Measurements from ENCODE around the gene ANKHD1.

ANKHD1 gene

GRCh38 chr5:140550147-140551079 is 148.8 kb downstream of the ANKHD1 start:
- no peaks in the 10 kb centered on the region for H3K27me3 ChIP-seq (ENCODE audit: insufficient read depth, low read length, poor library complexity, severe bottlenecking)
- no peaks in the 10 kb centered on the region for H4K20me1 ChIP-seq (ENCODE audit: insufficient read depth, low read length, poor library complexity, severe bottlenecking)
- no peak overlapping the region for H3K9ac ChIP-seq (ENCODE audit: low read depth, low read length, poor library complexity, severe bottlenecking)
- H3K79me2 ChIP-seq (ENCODE audit: insufficient read depth, low read length), result peaks cover 28% of the 10 kb centered on the region
- no peak for TF ChIP-seq CTCF (conservative IDR thresholded peaks at IDR 0.05; ENCODE audit: low read length)
- TF ChIP-seq EZH2phosphoT487 (IDR thresholded peaks at IDR 0.05; ENCODE audit: borderline replicate concordance), result no peak
- H3K4me3 ChIP-seq (ENCODE audit: low read length, poor library complexity, severe bottlenecking), result no peak overlapping the region
- no peaks in the 10 kb centered on the region for H3K9me2 ChIP-seq (replicated peaks; ENCODE audit: low read depth, low read length)
- H3K36me3 ChIP-seq (ENCODE audit: insufficient read depth, low read length), result peaks cover 31% of the 10 kb centered on the region; the same call in 1 of the 2 replicates
- H3K4me1 ChIP-seq (ENCODE audit: insufficient read depth, low read length, poor library complexity, severe bottlenecking), result peaks cover 18% of the 10 kb centered on the region
- no peak overlapping the region for H3K4me2 ChIP-seq (ENCODE audit: low read depth, low read length, poor library complexity, severe bottlenecking)
- H3K9me3 ChIP-seq (ENCODE audit: insufficient read depth, low read depth, low read length), result no peaks in the 10 kb centered on the region
- H2AFZ ChIP-seq (ENCODE audit: low read length), result no peak overlapping the region
- no peaks in the 10 kb centered on the region for H3F3A ChIP-seq (ENCODE audit: low read depth)

- no peak overlapping the region for H3K9ac ChIP-seq (ENCODE audit: low read depth, low read length, poor library complexity, severe bottlenecking)
- no peaks in the 10 kb centered on the region for H3F3A ChIP-seq (ENCODE audit: low read depth)
- H3K9me2 ChIP-seq (replicated peaks; ENCODE audit: low read depth, low read length), result no peaks in the 10 kb centered on the region
- TF ChIP-seq EZH2phosphoT487 (IDR thresholded peaks at IDR 0.05; ENCODE audit: borderline replicate concordance) (no peak), CTCF (conservative IDR thresholded peaks at IDR 0.05; ENCODE audit: low read length) (no peak)
- H3K4me3 ChIP-seq (ENCODE audit: low read length, poor library complexity, severe bottlenecking), result no peak overlapping the region
- no peak overlapping the region for H2AFZ ChIP-seq (ENCODE audit: low read length)
- H3K79me2 ChIP-seq (ENCODE audit: insufficient read depth, low read length), result peaks cover 43% of the 10 kb centered on the region
- peaks cover 31% of the 10 kb centered on the region; the same call in 1 of the 2 replicates for H3K36me3 ChIP-seq (ENCODE audit: insufficient read depth, low read length)
- peaks cover 3% of the 10 kb centered on the region for H3K27me3 ChIP-seq (ENCODE audit: insufficient read depth, low read length, poor library complexity, severe bottlenecking)
- no peak overlapping the region for H3K4me2 ChIP-seq (ENCODE audit: low read depth, low read length, poor library complexity, severe bottlenecking)
- peaks cover 32% of the 10 kb centered on the region for H3K4me1 ChIP-seq (ENCODE audit: insufficient read depth, low read length, poor library complexity, severe bottlenecking)
- peaks cover 7% of the 10 kb centered on the region for H4K20me1 ChIP-seq (ENCODE audit: insufficient read depth, low read length, poor library complexity, severe bottlenecking)
- no peaks in the 10 kb centered on the region for H3K9me3 ChIP-seq (ENCODE audit: insufficient read depth, low read depth, low read length)
These were observed 150.2 kb downstream of the ANKHD1 start for GRCh38 chr5:140551872-140552271.

- no peaks in the 10 kb centered on the region for H3F3A ChIP-seq (ENCODE audit: low read depth)
These were observed 152.0 kb downstream of the ANKHD1 start for GRCh38 chr5:140553657-140554056.

More at GRCh38 chr5:140553657-140554056, 152.0 kb downstream of the ANKHD1 start:
- Histone ChIP-seq H3K4me1 (ENCODE audit: insufficient read depth, low read length, poor library complexity, severe bottlenecking) (peaks cover 42% of the 10 kb centered on the region), H3K4me2 (ENCODE audit: low read depth, low read length, poor library complexity, severe bottlenecking) (peak overlapping the region; percentile 55), H3K4me3 (ENCODE audit: low read length, poor library complexity, severe bottlenecking) (peak overlapping the region; percentile 6), H4K20me1 (ENCODE audit: insufficient read depth, low read length, poor library complexity, severe bottlenecking) (peaks cover 7% of the 10 kb centered on the region), H3K9ac (ENCODE audit: low read depth, low read length, poor library complexity, severe bottlenecking) (no peak overlapping the region), H3K9me2 (replicated peaks; ENCODE audit: low read depth, low read length) (no peaks in the 10 kb centered on the region), H3K9me3 (ENCODE audit: insufficient read depth, low read depth, low read length) (no peaks in the 10 kb centered on the region), H3K27me3 (ENCODE audit: insufficient read depth, low read length, poor library complexity, severe bottlenecking) (peaks cover 5% of the 10 kb centered on the region), H3K79me2 (ENCODE audit: insufficient read depth, low read length) (peaks cover 46% of the 10 kb centered on the region), H3K36me3 (ENCODE audit: insufficient read depth, low read length) (peaks cover 31% of the 10 kb centered on the region; the same call in 1 of the 2 replicates), H2AFZ (ENCODE audit: low read length) (no peak overlapping the region)
- TF ChIP-seq CTCF (conservative IDR thresholded peaks at IDR 0.05; ENCODE audit: low read length) (no peak), EZH2phosphoT487 (IDR thresholded peaks at IDR 0.05; ENCODE audit: borderline replicate concordance) (no peak)

Data from Loucy (cell line).